Coronary artery (tissue), 2 donors: ENCODE data around the gene STK40.

ENCODE experiments used
- DNase-seq: peaks from one replicate; pipeline ENCODE4 v3.0.0-alpha.2; 2017; ENCODE audit warnings: low spot score
- H3K27ac ChIP-seq, 2 donors: fragments of 200-600 bp; sonication (generic); one replicate each; pipeline ENCODE4 v1.5.1; 2016 to 2019
- H3K4me3 ChIP-seq: fragments of 200-600 bp; sonication (generic); 2 replicates; pipeline ENCODE4 v1.5.1; 2016; ENCODE audit warnings: mild to moderate bottlenecking, moderate library complexity
- TF ChIP-seq, protein P1 (sequence below): fragments of 200-600 bp; sonication (generic); IDR thresholded peaks from one replicate; pipeline ENCODE4 v1.5.1; 2019; ENCODE audit warnings: antibody characterized with exemption

Gene STK40

DNA sequence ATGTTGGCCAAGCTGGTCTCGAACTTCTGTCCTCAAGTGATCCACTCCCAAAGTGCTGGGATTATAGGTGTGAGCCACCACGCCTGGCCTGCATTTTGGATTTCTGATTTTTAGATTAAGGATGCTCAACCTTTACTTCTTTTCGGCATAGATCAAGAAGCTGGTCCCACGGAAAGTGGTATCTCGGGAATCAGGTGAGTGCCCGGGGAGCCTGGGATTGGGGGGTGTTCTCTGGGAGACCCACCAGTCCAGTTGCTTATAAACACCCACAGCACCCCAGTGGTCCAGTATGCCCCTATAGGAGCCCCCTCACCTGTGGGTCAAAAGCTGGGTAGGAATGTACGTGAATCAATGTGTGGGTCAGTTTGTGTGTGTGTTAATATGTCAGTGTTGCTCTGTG is 76.3 kb downstream of the STK40 start:
- no peak for DNase-seq
- H3K4me3 ChIP-seq: no peak overlapping the region
- TF ChIP-seq, protein P1, sequence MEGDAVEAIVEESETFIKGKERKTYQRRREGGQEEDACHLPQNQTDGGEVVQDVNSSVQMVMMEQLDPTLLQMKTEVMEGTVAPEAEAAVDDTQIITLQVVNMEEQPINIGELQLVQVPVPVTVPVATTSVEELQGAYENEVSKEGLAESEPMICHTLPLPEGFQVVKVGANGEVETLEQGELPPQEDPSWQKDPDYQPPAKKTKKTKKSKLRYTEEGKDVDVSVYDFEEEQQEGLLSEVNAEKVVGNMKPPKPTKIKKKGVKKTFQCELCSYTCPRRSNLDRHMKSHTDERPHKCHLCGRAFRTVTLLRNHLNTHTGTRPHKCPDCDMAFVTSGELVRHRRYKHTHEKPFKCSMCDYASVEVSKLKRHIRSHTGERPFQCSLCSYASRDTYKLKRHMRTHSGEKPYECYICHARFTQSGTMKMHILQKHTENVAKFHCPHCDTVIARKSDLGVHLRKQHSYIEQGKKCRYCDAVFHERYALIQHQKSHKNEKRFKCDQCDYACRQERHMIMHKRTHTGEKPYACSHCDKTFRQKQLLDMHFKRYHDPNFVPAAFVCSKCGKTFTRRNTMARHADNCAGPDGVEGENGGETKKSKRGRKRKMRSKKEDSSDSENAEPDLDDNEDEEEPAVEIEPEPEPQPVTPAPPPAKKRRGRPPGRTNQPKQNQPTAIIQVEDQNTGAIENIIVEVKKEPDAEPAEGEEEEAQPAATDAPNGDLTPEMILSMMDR: no peak
- no peak overlapping the region for H3K27ac ChIP-seq

DNA sequence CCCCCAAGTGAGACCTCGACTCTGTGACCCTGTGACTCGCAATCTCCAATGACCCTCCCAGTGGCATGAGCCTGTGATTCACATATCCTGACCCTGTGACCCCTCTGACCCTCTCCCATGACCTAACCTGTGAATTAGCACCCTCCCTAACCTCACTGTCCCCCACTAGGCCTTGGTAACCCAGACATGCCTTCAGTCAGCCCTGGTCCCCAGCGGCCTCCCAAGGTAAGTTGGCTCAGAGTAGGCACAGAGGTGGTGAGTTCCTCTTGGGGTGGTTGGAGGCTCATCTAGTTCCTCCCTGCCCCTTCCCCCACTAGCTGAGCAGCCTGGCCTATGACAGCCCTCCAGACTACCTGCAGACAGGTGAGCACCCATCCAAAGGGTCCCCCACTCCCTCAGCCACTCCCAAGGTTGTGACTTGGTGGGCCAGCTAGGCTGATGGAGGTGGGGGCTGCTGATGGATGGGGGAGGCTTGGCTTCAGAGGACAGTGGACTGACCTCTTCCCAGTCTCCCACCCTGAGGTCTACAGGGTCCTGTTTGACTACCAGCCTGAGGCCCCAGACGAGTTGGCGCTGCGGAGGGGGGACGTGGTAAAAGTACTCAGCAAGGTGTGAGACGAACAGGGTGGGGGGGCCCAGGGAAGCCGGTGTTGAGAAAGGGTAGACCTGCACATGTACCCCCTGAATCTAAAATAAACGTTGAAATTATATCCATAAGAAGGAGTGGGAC is 78.0 kb downstream of the STK40 start:
- H3K27ac ChIP-seq: no peak overlapping the region
- no peak for DNase-seq
- peak overlapping the region; percentile 83 for H3K4me3 ChIP-seq
- TF ChIP-seq, protein P1: no peak

DNA sequence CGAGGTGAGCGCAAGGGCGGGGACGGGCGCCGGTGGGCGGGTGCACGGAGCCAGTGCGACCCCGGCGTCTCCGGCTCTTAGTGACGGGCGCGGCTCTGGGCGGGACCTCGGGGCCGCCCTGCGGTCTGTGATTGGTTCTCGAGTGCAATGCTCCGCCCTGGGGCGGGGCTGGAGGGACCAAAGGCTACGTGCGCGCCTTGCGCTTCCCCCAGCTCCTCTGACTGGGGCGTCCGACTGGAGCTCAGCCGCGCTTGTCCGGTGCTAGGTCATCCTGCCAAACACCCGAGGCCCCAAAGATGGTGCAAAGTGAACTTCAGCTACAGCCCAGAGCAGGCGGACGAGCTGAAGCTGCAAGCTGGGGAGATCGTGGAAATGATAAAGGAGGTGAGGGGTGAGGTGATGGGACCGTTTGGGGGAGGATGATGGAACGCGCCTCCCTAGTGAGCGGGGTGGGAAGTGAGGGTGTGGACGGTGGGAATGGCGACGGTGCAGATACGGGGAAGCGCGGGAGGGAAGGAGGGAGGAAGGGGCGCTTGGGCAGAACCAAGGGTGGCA is 78.7 kb downstream of the STK40 start:
- TF ChIP-seq, protein P1: no peak
- peak overlapping the region; percentile 22 to 80 for H3K27ac ChIP-seq

DNA sequence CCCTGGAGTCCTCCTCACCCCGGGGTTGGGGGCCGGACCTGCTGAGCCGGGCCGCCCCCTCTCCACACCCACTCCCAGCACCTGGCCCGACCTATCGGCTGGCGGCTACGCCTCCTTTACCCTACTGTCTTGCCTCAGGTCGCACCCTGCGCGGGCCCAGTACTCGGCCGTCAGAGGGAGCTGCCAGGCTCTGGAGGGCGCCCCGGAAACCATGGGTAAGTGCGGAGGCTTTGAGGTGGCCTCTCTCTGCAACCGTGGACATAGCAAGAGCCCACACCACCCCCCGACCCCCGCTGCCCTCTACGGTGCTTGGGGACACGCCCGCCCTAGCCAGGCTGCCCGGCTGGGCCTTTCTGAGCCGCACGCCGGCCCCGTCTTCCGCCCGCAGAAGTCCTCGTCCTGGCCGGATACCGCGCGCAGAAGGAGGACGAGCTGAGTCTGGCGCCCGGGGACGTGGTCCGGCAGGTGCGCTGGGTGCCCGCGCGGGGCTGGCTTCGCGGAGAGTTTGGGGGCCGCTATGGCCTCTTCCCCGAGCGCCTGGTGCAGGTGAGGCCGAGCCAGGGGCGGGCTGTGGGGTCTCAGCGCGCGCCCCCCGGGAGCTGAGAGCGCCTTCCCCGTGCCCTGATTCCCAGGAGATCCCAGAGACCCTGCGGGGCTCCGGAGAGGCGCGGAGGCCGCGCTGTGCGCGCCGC is 79.4 kb downstream of the STK40 start, which contains the start of gene SH3D21:
SH3D21 (plus strand) TSS at position 159 of the 692 bp plus-strand sequence; CDS start at position 212, 53 bp downstream.
- TF ChIP-seq, protein P1: no peak
- no peak for DNase-seq
- peak within 1 kb of the TSS; percentile 22 to 80 for H3K27ac ChIP-seq

More for the DNA sequence above, 78.7 kb downstream of the STK40 start:
- DNase-seq: peak; percentile 92
- H3K4me3 ChIP-seq: peak overlapping the region; percentile 83

DNA sequence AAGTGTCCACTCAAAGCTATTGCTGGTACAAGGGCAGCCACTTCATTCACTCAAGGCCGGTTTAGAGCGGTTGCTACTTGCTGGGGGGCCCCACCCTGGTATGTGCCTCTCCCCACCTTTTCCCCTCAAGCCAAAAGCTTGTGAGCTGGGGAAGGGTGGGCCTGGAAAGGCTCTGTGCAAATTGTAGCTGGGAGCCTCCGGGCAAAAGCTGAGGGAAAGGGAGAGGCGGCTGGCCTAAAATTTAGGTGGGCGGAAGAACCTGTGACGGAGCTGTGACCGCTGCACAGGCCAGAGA is 79.9 kb downstream of the STK40 start:
- H3K4me3 ChIP-seq: peak overlapping the region; percentile 83
- H3K27ac ChIP-seq: peak overlapping the region; percentile 22 to 80
- no peak for DNase-seq
- TF ChIP-seq, protein P1: no peak

More for the DNA sequence above, 79.4 kb downstream of the STK40 start, which contains the start of gene SH3D21:
- H3K4me3 ChIP-seq: peak within 1 kb of the TSS; percentile 83

DNA sequence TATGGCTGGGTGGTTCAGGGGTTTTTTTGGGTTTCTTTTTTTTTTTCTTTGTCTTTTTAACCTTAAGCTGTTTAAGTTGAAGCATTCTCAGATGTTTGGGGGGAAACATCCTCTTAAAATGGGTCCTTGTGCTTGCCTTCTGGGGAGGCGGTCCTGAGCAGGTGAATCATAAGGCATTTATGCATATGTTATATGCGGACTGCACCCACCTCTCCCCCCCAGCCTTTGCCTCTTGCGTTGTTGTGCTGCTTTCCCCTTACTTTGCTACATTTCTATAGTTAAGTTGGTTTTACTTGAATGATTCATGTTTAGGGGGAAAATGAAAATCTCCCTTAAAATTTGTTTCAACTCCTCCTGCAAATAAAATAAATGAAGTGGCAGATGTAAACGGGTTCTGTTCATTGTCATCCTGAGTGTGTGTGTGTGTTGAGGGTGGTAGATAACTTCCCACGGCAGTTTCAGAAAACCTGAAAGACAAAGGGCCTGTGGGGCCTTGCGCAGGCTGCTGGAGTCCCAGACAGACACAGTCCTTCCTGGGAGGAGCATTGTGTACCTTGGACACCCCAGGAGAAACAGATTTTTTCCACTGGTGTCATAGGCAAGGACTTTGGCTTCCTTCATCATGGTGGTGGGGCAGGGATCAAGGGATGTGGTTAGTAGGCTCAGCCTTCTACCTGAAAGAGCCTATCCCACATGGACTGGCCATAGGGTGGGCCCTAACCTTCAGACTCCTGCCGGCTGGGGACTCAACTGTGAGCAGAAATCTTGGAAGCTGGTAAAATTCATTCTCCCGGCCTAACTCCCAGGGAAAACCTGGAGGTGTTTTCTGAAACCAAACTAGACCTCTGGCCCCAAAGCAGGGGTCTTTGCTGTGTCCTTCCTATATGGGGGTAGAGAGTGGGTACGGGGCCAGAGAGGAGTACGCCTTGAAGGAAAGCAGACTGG is 80.5 kb downstream of the STK40 start:
- no peak overlapping the region for H3K4me3 ChIP-seq
- DNase-seq: no peak
- H3K27ac ChIP-seq: peak overlapping the region in 1 of 2 donors; percentile 80
- TF ChIP-seq, protein P1: no peak
